ENCODE results near the gene PHLPP1.

Gene PHLPP1

GRCh38 chr18:62781893-62782292 is 66.6 kb downstream of the PHLPP1 start:
- TF ChIP-seq PATZ1 (CRISPR knock-in tag; IDR thresholded peaks at IDR 0.05; ENCODE audit: borderline replicate concordance) (no peak), ISL1 (CRISPR knock-in tag; IDR thresholded peaks at IDR 0.05) (peak; percentile 49)
- ATAC-seq, result peak; percentile 62

GRCh38 chr18:62784338-62784965 is 69.1 kb downstream of the PHLPP1 start:
- ATAC-seq, result no peak
- no peak for TF ChIP-seq GLIS3 (CRISPR knock-in tag; IDR thresholded peaks at IDR 0.05)
- no peak for TF ChIP-seq CSRNP3 (CRISPR knock-in tag; IDR thresholded peaks at IDR 0.05)
- 0 out of 2 replicates have a peak, but pooled peaks have one; percentile 62 for TF ChIP-seq ZC3H10 (CRISPR knock-in tag; IDR thresholded peaks at IDR 0.05)
- peak; percentile 78; the same call in 1 of the 2 replicates for TF ChIP-seq TOX (CRISPR knock-in tag; IDR thresholded peaks at IDR 0.05; ENCODE audit: borderline replicate concordance)
- TF ChIP-seq CREB5 (CRISPR knock-in tag; IDR thresholded peaks at IDR 0.05; ENCODE audit: low read depth), result no peak
- TF ChIP-seq TCF4 (CRISPR knock-in tag; IDR thresholded peaks at IDR 0.05; ENCODE audit: borderline replicate concordance), result no peak
- TF ChIP-seq ZFP3 (CRISPR knock-in tag; IDR thresholded peaks at IDR 0.05), result no peak
- TF ChIP-seq ISL1 (CRISPR knock-in tag; IDR thresholded peaks at IDR 0.05), result no peak
- no peak for TF ChIP-seq CSDC2 (CRISPR knock-in tag; IDR thresholded peaks at IDR 0.05)
- TF ChIP-seq OSR1 (CRISPR knock-in tag; IDR thresholded peaks at IDR 0.05), result no peak
- TF ChIP-seq ZNF70 (CRISPR knock-in tag; IDR thresholded peaks at IDR 0.05), result no peak
- TF ChIP-seq ARNTL (CRISPR knock-in tag; IDR thresholded peaks at IDR 0.05; ENCODE audit: borderline replicate concordance, low read depth), result no peak

GRCh38 chr18:62784966-62785413 is 69.6 kb downstream of the PHLPP1 start:
- ATAC-seq, result peak; percentile 75
- TF ChIP-seq OSR1 (CRISPR knock-in tag; IDR thresholded peaks at IDR 0.05) (no peak), CREB5 (CRISPR knock-in tag; IDR thresholded peaks at IDR 0.05; ENCODE audit: low read depth) (peak; percentile 92), POU6F1 (CRISPR knock-in tag; IDR thresholded peaks at IDR 0.05; ENCODE audit: borderline replicate concordance, low read depth) (no peak), TOX (CRISPR knock-in tag; IDR thresholded peaks at IDR 0.05; ENCODE audit: borderline replicate concordance) (no peak), ISL1 (CRISPR knock-in tag; IDR thresholded peaks at IDR 0.05) (peak; percentile 92), ZFP30 (CRISPR knock-in tag; IDR thresholded peaks at IDR 0.05) (no peak), SNAI2 (CRISPR knock-in tag; IDR thresholded peaks at IDR 0.05) (no peak), PPARA (CRISPR knock-in tag; IDR thresholded peaks at IDR 0.05; ENCODE audit: borderline replicate concordance) (no peak), ZNF70 (CRISPR knock-in tag; IDR thresholded peaks at IDR 0.05) (no peak), ZNF565 (CRISPR knock-in tag; conservative IDR thresholded peaks at IDR 0.05; ENCODE audit: low read depth) (no peak), PATZ1 (CRISPR knock-in tag; IDR thresholded peaks at IDR 0.05; ENCODE audit: borderline replicate concordance) (no peak), ESRRG (CRISPR knock-in tag; IDR thresholded peaks at IDR 0.05) (no peak), TCF4 (CRISPR knock-in tag; IDR thresholded peaks at IDR 0.05; ENCODE audit: borderline replicate concordance) (no peak), ZC3H10 (CRISPR knock-in tag; IDR thresholded peaks at IDR 0.05) (no peak), CSRNP3 (CRISPR knock-in tag; IDR thresholded peaks at IDR 0.05) (no peak)

All from SK-N-SH treated with all-trans-retinoic acid at 6 μM for 48 hours (cell line).